Mesenchymal stem cell (in vitro differentiated cells and primary cell): ENCODE measurements around the gene NPHS1.

Experiments
- DNase-seq: peaks from one replicate; pipeline ENCODE4 v3.0.0-alpha.2; 2013
- H2AFZ ChIP-seq: one replicate; pipeline ENCODE4 v1.6.1; 2013; ENCODE audit warnings: low read depth, mild to moderate bottlenecking, control low read depth, inconsistent platforms, low read length, moderate library complexity
- H2AK5ac ChIP-seq: 2 replicates; pipeline ENCODE4 v1.6.1; 2013; ENCODE audit warnings: low read length, moderate library complexity, mild to moderate bottlenecking, inconsistent platforms; ENCODE audit not compliant: severe bottlenecking
- H2BK120ac ChIP-seq: one replicate; pipeline ENCODE4 v1.6.1; 2013; ENCODE audit warnings: low read depth, mild to moderate bottlenecking, inconsistent platforms, low read length, moderate library complexity
- H2BK12ac ChIP-seq, 2 experiments: one replicate each; pipeline ENCODE4 v1.6.1; 2013; ENCODE audit warnings: inconsistent platforms in 2 of 2, low read length in 2 of 2, mild to moderate bottlenecking in 2 of 2, moderate library complexity in 2 of 2, control low read depth in 1 of 2
- H2BK15ac ChIP-seq: one replicate; pipeline ENCODE4 v1.6.1; 2013; ENCODE audit warnings: mild to moderate bottlenecking, low read depth, inconsistent platforms; ENCODE audit not compliant: poor library complexity, severe bottlenecking
- H2BK5ac ChIP-seq: 2 replicates; pipeline ENCODE4 v1.6.1; 2013; ENCODE audit warnings: low read depth, mild to moderate bottlenecking, low read length, control low read depth, inconsistent platforms; ENCODE audit not compliant: poor library complexity, severe bottlenecking
- H3K14ac ChIP-seq, 2 experiments: one replicate each; pipeline ENCODE4 v1.6.1; 2013; ENCODE audit warnings: inconsistent platforms in 2 of 2, low read length in 2 of 2, control low read depth in 1 of 2, mild to moderate bottlenecking in 1 of 2, moderate library complexity in 1 of 2
- H3K18ac ChIP-seq, 2 experiments: one replicate each; pipeline ENCODE4 v1.6.1; 2013; ENCODE audit warnings: inconsistent platforms in 2 of 2, low read length in 2 of 2, control low read depth in 1 of 2, low read depth in 1 of 2, mild to moderate bottlenecking in 1 of 2
- H3K23ac ChIP-seq, 2 experiments: one replicate each; pipeline ENCODE4 v1.6.1; 2013; ENCODE audit warnings: inconsistent platforms in 2 of 2, low read length in 2 of 2, mild to moderate bottlenecking in 2 of 2, moderate library complexity in 2 of 2, control low read depth in 1 of 2
- H3K27ac ChIP-seq: 2 replicates; pipeline ENCODE4 v1.5.1; 2013; ENCODE audit warnings: mild to moderate bottlenecking, moderate library complexity, low read length, control low read depth, inconsistent platforms; ENCODE audit not compliant: poor library complexity, severe bottlenecking
- H3K27me3 ChIP-seq, 2 experiments: 2 replicates each; pipeline versions ENCODE4 v1.6.1 to v1.7.0; 2013; ENCODE audit warnings: low read length in 2 of 2, mild to moderate bottlenecking in 2 of 2, moderate library complexity in 2 of 2, control low read depth in 1 of 2, inconsistent platforms in 1 of 2; ENCODE audit not compliant: control insufficient read depth in 1 of 2, insufficient read depth in 1 of 2
- H3K36me3 ChIP-seq, 2 experiments: 2 replicates each; pipeline versions ENCODE4 v1.6.1 to v1.7.0; 2013; ENCODE audit warnings: low read length in 2 of 2, control low read depth in 1 of 2, inconsistent platforms in 1 of 2, low read depth in 1 of 2, mild to moderate bottlenecking in 1 of 2; ENCODE audit not compliant: insufficient read depth in 2 of 2, control insufficient read depth in 1 of 2
- H3K4ac ChIP-seq, 2 experiments: one replicate each; pipeline ENCODE4 v1.6.1; 2013; ENCODE audit warnings: inconsistent platforms in 2 of 2, low read length in 2 of 2, mild to moderate bottlenecking in 2 of 2, moderate library complexity in 2 of 2, control low read depth in 1 of 2, low read depth in 1 of 2
- H3K4me1 ChIP-seq: 2 replicates; pipeline ENCODE4 v1.6.1; 2013; ENCODE audit warnings: low read depth, low read length, control low read depth; ENCODE audit not compliant: control insufficient read depth, insufficient read depth
- H3K4me2 ChIP-seq: 2 replicates; pipeline ENCODE4 v1.6.1; 2013; ENCODE audit warnings: low read length, mild to moderate bottlenecking, inconsistent platforms; ENCODE audit not compliant: poor library complexity, severe bottlenecking
- H3K4me3 ChIP-seq, 2 experiments: 2 replicates each; pipeline versions ENCODE4 v1.5.1 to v1.7.0; 2013; ENCODE audit warnings: low read length in 2 of 2, mild to moderate bottlenecking in 2 of 2, control low read depth in 1 of 2, low read depth in 1 of 2; ENCODE audit not compliant: insufficient read depth in 1 of 2
- H3K79me1 ChIP-seq: replicated peaks from 2 replicates; pipeline ENCODE4 v1.6.1; 2013; ENCODE audit warnings: mild to moderate bottlenecking, control low read depth, low read length, inconsistent platforms; ENCODE audit not compliant: poor library complexity, severe bottlenecking
- H3K9ac ChIP-seq: 2 replicates; pipeline ENCODE4 v1.7.0; 2013; ENCODE audit warnings: mild to moderate bottlenecking, low read length, moderate library complexity
- H3K9me3 ChIP-seq: 2 replicates; pipeline ENCODE4 v1.7.0; 2013; ENCODE audit warnings: mild to moderate bottlenecking, low read length; ENCODE audit not compliant: control insufficient read depth
- H4K8ac ChIP-seq: one replicate; pipeline ENCODE4 v1.6.1; 2013; ENCODE audit warnings: inconsistent platforms, mild to moderate bottlenecking, low read length, moderate library complexity
- H4K91ac ChIP-seq: one replicate; pipeline ENCODE4 v1.6.1; 2013; ENCODE audit warnings: mild to moderate bottlenecking, low read length, inconsistent platforms
- WGBS: methylation state at CpG from one replicate; pipeline ENCODE4 v1.1.7; 2013; ENCODE audit warnings: mixed read lengths; 5-methylcytosine and 5-hydroxymethylcytosine counted together

Gene NPHS1

GRCh38 chr19:35862528-35862927 is 10.2 kb upstream of the NPHS1 start:
- H3K9ac ChIP-seq: no peak overlapping the region
- DNase-seq: no peak
- H4K8ac ChIP-seq: no peak overlapping the region
- no peak overlapping the region for H4K91ac ChIP-seq
- no peak overlapping the region for H2BK120ac ChIP-seq
- no peak overlapping the region for H3K14ac ChIP-seq
- no peak overlapping the region for H3K18ac ChIP-seq
- peaks cover 80 to 88% of the 10 kb centered on the region in 2 experiments for H3K27me3 ChIP-seq
- H3K4ac ChIP-seq: no peak overlapping the region
- H3K4me3 ChIP-seq: no peak overlapping the region
- H3K4me2 ChIP-seq: no peak overlapping the region
- no peak overlapping the region for H2AK5ac ChIP-seq
- no peak overlapping the region for H2BK5ac ChIP-seq
- H3K79me1 ChIP-seq: no peaks in the 10 kb centered on the region
- H2BK15ac ChIP-seq: no peak overlapping the region
- H3K4me1 ChIP-seq: peaks cover 8% of the 10 kb centered on the region
- H2AFZ ChIP-seq: no peak overlapping the region
- no peaks in the 10 kb centered on the region for H3K36me3 ChIP-seq
- 86% methylated on average over 14 of the region's 14 CpGs for WGBS
- H3K23ac ChIP-seq: no peak overlapping the region
- no peak overlapping the region for H3K27ac ChIP-seq
- H3K9me3 ChIP-seq: no peaks in the 10 kb centered on the region
- no peak overlapping the region for H2BK12ac ChIP-seq

- no peak overlapping the region for H3K4me2 ChIP-seq
- H3K4me1 ChIP-seq: peaks cover 11% of the 10 kb centered on the region
- no peak overlapping the region for H2BK12ac ChIP-seq
- WGBS: 48% methylated on average over 19 of the region's 19 CpGs
- no peaks in the 10 kb centered on the region for H3K36me3 ChIP-seq
- H2AFZ ChIP-seq: no peak overlapping the region
- H3K79me1 ChIP-seq: no peaks in the 10 kb centered on the region
- no peak overlapping the region for H4K91ac ChIP-seq
- H2BK5ac ChIP-seq: no peak overlapping the region
- H2BK15ac ChIP-seq: no peak overlapping the region
- no peak overlapping the region for H3K9ac ChIP-seq
- no peak overlapping the region for H3K4ac ChIP-seq
- no peak overlapping the region for H3K4me3 ChIP-seq
- no peaks in the 10 kb centered on the region for H3K9me3 ChIP-seq
- no peak overlapping the region for H4K8ac ChIP-seq
- no peak overlapping the region for H3K23ac ChIP-seq
- H3K27me3 ChIP-seq: peaks cover 80 to 88% of the 10 kb centered on the region in 2 experiments
- no peak overlapping the region for H2BK120ac ChIP-seq
- H3K18ac ChIP-seq: no peak overlapping the region
- DNase-seq: no peak
- no peak overlapping the region for H3K14ac ChIP-seq
- H2AK5ac ChIP-seq: no peak overlapping the region
- H3K27ac ChIP-seq: no peak overlapping the region
Observed at GRCh38 chr19:35861640-35862160, 9.4 kb upstream of the NPHS1 start.

- H4K8ac ChIP-seq: no peak overlapping the region
- peak; percentile 14 for DNase-seq
- H3K14ac ChIP-seq: no peak overlapping the region
- no peak overlapping the region for H3K23ac ChIP-seq
- no peak overlapping the region for H2BK5ac ChIP-seq
- no peaks in the 10 kb centered on the region for H3K36me3 ChIP-seq
- H3K4ac ChIP-seq: no peak overlapping the region
- H2BK120ac ChIP-seq: no peak overlapping the region
- H3K27ac ChIP-seq: no peak overlapping the region
- 5% methylated on average over 50 of the region's 55 CpGs for WGBS
- no peak overlapping the region for H2BK12ac ChIP-seq
- no peak overlapping the region for H4K91ac ChIP-seq
- no peaks in the 10 kb centered on the region for H3K9me3 ChIP-seq
- H3K4me1 ChIP-seq: peaks cover 18% of the 10 kb centered on the region
- H3K4me2 ChIP-seq: peak overlapping the region; percentile 48
- no peak overlapping the region for H3K4me3 ChIP-seq
- no peak overlapping the region for H3K9ac ChIP-seq
- H2AFZ ChIP-seq: peak overlapping the region; percentile 43
- H3K79me1 ChIP-seq: no peaks in the 10 kb centered on the region
- no peak overlapping the region for H3K18ac ChIP-seq
- no peak overlapping the region for H2BK15ac ChIP-seq
- peaks cover 82 to 88% of the 10 kb centered on the region in 2 experiments for H3K27me3 ChIP-seq
- H2AK5ac ChIP-seq: no peak overlapping the region
Observed at GRCh38 chr19:35860818-35861639, 8.7 kb upstream of the NPHS1 start.

GRCh38 chr19:35860436-35860817 is 8.1 kb upstream of the NPHS1 start:
- no peaks in the 10 kb centered on the region for H3K9me3 ChIP-seq
- H3K23ac ChIP-seq: no peak overlapping the region
- no peak overlapping the region for H2AK5ac ChIP-seq
- H3K4ac ChIP-seq: no peak overlapping the region
- no peak overlapping the region for H3K4me2 ChIP-seq
- H4K8ac ChIP-seq: no peak overlapping the region
- no peaks in the 10 kb centered on the region for H3K79me1 ChIP-seq
- no peak overlapping the region for H3K27ac ChIP-seq
- peaks cover 20% of the 10 kb centered on the region for H3K4me1 ChIP-seq
- 16% methylated on average over 24 of the region's 24 CpGs for WGBS
- no peak overlapping the region for H2BK15ac ChIP-seq
- H2BK120ac ChIP-seq: no peak overlapping the region
- H3K36me3 ChIP-seq: no peaks in the 10 kb centered on the region
- no peak overlapping the region for H3K9ac ChIP-seq
- H4K91ac ChIP-seq: peak overlapping the region; percentile 27
- no peak overlapping the region for H2BK5ac ChIP-seq
- no peak overlapping the region for H2AFZ ChIP-seq
- H3K14ac ChIP-seq: peak overlapping the region in 1 of 2 experiments; percentile 22
- no peak overlapping the region for H3K4me3 ChIP-seq
- H2BK12ac ChIP-seq: no peak overlapping the region
- H3K18ac ChIP-seq: no peak overlapping the region
- no peak for DNase-seq
- H3K27me3 ChIP-seq: peaks cover 83 to 88% of the 10 kb centered on the region in 2 experiments
